Choroid plexus epithelial cell (primary cell): ENCODE results near the gene NDOR1.

Experiments
- DNase-seq: peaks from one replicate; pipeline ENCODE4 v3.0.0-alpha.2; 2010; ENCODE audit warnings: low read depth
- H3K4me3 ChIP-seq: 2 replicates; pipeline ENCODE4 v1.5.1; 2011; ENCODE audit warnings: low read depth, mild to moderate bottlenecking, control low read depth, low read length, moderate library complexity
- CTCF ChIP-seq: conservative IDR thresholded peaks from 2 replicates; pipeline ENCODE4 v1.5.1; 2011; ENCODE audit warnings: low read depth, mild to moderate bottlenecking, control low read depth, inconsistent platforms, low read length, moderate library complexity

The NDOR1 gene

GRCh38 chr9:137221095-137221505 is 15.6 kb downstream of the NDOR1 start:
- TF ChIP-seq CTCF = no peak
- no peak overlapping the region for H3K4me3 ChIP-seq
- DNase-seq = no peak

GRCh38 chr9:137221506-137222111 is 16.1 kb downstream of the NDOR1 start:
- no peak for TF ChIP-seq CTCF
- H3K4me3 ChIP-seq = peak overlapping the region; percentile 5
- no peak for DNase-seq

GRCh38 chr9:137222190-137223077 is 16.9 kb downstream of the NDOR1 start, which contains the start of gene RNF208:
Gene RNF208 (minus strand): TSS chr9:137222240. CDS start chr9:137221212, 1,028 bp downstream.
- no peak for DNase-seq
- no peak for TF ChIP-seq CTCF
- H3K4me3 ChIP-seq = peak within 1 kb of the TSS; percentile 93

DNA sequence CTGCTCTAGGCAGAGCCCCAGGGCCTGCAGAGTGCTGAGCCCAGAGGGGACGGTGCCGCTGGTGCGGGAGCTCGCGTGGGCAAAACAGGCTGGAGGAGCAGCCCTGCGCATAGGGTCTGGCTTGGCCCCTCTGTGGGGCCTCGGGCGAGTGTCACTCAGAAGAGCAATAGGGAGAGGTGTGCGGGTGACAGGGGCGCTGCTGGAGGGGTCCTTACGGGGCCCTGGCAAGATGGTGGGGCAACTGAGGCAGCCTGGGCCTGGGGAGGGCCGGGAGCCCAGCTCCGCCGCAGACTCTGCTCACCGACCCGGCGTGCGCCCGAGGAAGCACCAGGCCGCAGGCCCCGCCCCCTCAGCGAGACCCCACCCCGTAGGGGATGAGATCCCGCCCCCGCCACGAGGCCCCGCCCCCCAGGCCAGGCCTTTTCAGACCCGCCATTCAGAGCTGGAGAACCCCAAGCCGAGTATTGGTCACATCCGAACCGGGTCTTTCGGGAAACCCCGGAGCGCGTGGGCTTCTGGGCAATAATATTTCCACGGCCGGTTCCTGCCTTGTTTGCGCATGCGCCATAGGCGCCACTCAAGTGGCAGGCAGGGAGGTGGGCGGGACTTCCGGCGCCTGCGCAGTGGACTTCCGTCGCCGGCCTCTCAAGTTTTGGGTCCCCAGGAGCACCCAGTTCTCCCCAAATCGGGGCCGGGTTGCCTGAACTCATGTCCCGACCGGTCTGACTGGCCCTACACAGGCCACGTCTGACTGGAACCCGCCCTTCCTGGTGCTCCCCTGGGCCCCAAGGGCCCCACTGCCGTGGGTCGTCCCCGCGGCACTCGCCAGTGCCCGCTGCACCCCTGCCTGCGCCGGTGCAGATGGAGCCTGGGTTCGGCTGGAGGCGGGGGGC is 17.8 kb downstream of the NDOR1 start:
- H3K4me3 ChIP-seq = peak overlapping the region; percentile 93
- TF ChIP-seq CTCF = no peak
- peak; percentile 99 for DNase-seq

- no peak for TF ChIP-seq CTCF
Observed at GRCh38 chr9:137224830-137225694, 19.6 kb downstream of the NDOR1 start, which contains the start of gene CYSRT1. Gene CYSRT1 (plus strand): TSS chr9:137225174. CDS start chr9:137225622, 448 bp downstream.

More at GRCh38 chr9:137224830-137225694, 19.6 kb downstream of the NDOR1 start, which contains the start of gene CYSRT1:
- H3K4me3 ChIP-seq = peak within 1 kb of the TSS; percentile 93
- DNase-seq = no peak
